HG02763 (cell line): ENCODE data around the gene SULT1A4.
"Not testable (repeated sequence)": the region's sequence is repeated elsewhere in the genome, so short reads cannot be mapped to it uniquely, and the experiment has no call there.

ENCODE experiments used
- ATAC-seq: cut with Tn5 transposase; IDR thresholded peaks from one replicate; pipeline ENCODE4 v1.9.1; 2021; ENCODE audit warnings: mild to moderate bottlenecking, moderate library complexity; ENCODE audit not compliant: unreplicated experiment

SULT1A4 gene

DNA sequence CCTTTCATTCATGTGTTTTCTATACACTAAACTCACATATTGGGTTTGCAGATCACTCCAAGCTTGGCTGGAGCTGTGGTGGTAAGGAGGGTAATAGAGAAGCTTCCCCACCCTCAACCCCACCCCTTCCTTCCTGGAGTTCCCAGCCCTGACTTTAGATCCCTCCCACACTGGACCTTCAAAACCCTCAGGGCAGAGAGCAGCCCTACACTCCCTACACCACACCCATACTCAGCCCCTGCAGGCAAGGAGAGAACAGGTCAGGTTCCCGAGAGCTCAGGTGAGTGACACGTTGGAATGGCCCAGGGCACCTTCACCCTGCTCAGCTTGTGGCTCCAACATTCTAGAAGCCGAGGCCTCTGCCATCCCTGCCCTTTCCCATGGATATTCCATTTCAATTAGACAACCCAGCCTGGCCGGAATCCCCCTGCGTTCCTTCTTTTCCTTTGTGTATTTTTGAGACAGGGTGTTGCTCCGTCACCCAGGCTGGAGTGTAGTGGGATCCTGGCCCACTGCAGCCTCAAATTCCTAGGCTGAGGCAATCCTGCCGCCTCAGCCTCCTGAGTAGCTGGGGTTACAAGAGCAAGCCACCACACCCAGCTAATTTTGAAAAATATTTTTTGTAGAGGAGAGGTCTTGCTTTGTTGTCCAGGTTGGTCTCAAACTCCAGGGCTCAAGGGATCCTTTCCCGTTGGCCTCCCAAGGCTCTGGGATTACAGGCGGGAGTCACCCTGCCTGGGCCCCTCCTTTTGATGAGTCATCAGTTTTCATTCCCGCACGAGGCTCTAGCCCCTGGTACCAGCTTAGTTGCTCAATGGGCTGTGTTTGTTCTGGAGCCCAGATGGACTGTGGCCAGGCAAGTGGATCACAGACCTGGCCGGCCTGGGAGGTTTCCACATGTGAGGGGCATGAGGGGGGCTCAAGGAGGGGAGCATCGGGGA, at the start of gene SULT1A4:
SULT1A4 (plus strand) TSS at position 208 of the 941 bp plus-strand sequence. CDS start 1,473 bp downstream, outside the sequence.
- ATAC-seq, result not testable (repeated sequence)

DNA sequence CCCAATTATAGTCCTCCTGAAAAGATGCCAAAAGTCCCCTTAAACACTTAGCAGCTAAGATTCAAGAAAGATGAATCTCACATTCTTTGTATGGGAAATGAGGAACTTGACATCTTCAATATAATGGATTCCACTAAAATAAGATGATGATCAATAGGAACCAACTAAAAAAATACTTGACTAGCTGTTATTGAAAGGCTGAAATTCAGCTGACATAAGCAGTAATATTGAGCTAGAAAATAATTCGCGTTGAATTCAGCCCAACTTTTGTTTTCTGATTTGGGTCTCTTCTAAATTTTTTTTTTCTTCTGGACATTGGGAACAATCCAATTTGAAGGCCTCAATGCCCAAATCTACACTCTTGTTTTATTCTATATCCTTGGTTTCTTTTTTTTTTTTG, 36.1 kb upstream of the SULT1A4 start:
- ATAC-seq, result not testable (repeated sequence)

DNA sequence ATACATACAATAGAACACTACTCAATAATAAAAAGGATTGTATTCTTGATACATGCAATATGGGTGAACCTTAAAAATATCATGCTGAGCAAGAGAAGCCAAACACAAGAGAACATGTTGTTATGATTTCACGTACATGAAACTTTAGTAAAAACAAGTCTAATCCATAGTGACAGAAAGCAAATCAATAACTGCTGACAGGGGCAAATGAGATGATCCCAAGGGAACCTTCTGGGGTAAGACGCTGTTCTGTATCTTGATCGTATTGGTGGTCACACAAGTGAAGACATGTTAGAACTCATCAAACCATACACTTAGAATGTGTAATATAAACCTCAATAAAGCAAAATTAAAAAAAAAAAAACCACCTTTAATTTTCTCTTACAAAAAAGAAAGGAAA, 34.3 kb upstream of the SULT1A4 start:
- not testable (repeated sequence) for ATAC-seq

DNA sequence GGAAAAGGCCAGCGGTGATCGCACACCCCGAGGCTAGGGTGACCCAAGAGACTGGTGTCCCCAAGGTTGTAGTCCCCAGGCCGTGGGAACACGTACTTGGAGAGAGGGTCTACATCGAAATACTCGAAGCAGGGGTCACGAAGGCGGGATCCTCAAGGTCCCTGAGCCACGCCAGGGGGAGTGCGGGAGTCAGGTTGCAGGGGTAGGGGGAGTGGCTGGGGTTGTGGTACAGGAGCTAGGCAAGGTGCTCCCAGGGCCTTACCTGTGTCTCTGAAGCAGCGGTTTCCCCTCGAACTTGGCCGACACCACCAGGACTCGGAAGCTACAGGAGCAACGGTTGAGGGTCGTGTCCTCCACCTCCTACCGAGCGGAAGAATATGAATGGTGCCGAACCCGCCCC, 6.0 kb upstream of the SULT1A4 start:
- peak; percentile 9 for ATAC-seq

DNA sequence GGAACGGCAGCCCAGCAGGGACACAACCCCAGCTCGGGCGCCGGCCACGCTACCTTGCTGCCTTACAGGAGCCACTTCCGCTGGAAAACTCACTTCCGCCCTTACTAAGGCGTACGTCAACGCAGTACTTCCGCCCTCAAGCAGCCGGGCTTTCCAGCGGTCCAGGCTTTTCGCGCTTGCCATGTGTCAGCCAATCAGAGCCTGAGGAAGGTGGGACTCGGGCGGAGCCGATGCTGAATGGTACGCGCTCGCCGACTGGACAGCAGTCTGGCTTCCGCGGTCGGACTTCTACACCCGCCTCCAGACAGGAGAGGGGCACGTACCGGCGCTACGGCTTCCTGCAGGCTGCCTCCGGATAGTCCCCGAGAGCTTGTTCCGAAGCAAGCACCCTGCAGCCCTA, 5.4 kb upstream of the SULT1A4 start, which contains the start of the genes BOLA2 and SLX1B:
BOLA2 (minus strand) TSS at position 83 of the 400 bp plus-strand sequence. CDS start 98 bp downstream, outside the sequence.
SLX1B (plus strand) TSS at position 265 of the 400 bp plus-strand sequence.
- peak; percentile 87 for ATAC-seq

DNA sequence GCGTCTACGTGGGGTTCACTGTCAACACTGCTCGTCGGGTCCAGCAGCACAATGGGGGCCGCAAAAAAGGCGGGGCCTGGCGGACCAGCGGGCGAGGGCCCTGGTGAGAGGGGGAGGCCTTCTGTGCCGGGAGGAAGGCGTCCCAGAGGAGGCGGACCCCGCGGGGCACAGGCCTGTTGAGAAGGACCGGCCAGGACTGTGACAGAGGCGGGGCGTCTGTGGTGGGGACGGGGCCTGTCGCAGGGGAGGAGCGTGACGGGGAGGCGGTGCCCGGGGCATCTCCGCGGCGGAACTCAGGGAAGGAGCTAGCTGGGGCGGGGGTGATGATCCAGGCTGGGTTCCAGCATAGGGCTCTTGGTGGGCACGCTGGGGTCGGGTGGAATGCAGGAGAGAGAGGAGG, 4.9 kb upstream of the SULT1A4 start:
- ATAC-seq, result peak; percentile 55

DNA sequence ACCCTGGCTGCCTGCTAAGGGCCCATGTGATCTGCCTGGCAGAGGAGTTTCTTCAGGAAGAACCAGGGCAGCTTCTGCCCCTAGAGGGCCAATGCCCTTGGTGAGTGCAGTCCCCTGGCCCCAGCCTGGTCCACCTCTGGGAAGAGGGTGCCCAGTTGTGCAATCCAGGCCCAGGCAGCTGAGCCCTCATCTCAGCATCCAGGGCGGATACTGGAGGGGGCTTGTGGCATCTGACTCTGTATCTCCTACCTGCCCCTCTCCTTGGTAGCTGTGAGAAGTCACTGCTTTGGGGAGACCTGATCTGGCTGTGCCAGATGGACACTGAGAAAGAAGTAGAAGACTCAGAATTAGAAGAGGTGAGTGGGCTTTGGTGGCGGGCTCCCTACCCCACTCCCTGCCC, 2.1 kb upstream of the SULT1A4 start:
- ATAC-seq, result not testable (repeated sequence)

DNA sequence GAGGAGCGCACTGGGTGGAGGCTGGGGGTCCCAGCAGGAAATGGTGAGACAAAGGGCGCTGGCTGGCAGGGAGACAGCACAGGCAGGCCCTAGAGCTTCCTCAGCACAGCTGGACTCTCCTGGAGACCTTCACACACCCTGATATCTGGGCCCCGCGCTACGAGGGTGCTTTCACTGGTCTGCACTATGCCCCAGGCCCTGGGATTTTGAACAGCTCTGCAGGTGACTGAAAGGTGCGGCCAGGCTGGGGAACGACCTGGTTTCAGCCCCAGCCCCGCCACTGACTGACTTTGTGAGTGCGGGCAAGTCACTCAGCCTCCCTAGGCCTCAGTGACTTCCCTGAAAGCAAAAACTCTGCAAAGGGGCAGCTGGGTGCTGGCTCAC, 926 bp downstream of the SULT1A4 start:
- ATAC-seq, result not testable (repeated sequence)

DNA sequence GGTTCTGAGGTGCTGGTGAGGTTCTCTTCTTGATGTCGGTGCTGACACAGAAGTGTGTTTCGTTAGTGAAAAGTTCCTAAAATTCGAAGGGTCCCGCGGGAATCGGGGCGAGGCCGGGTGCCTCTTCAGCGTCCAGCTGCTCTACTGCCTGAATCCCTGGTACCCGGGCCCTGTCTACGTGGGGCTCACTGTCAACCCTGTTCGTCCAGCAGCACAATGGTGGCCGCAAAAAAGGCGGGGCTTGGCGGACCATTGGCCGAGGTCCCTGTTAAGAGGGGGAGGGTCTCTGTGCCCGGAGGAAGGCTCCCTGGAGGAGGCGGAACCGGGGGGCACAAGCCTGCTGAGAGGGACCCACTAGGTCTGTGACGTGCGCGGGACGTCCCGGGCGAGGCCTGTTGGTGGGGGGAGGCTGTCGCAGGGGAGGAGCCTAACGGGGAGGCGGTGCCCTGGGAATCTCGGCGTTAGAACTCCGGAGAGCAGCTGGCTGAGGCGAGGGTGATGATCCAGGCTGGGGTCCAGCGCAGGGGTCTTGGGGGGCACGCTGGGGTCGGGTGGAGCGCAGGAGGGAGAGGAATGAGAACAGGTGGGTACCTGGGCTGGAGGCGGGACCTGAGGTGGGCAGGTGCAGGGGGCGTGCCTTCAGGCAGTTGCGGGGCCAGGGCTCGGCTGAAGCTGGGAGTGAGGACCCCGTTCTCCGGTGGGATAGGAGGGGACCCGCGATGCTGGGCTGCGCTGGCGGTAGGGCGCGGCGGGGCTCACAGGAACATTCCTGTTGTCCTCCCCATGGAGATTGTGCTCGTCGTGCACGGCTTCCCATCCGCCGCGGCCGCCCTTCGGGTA, 6.5 kb downstream of the SULT1A4 start:
- not testable (repeated sequence) for ATAC-seq

DNA sequence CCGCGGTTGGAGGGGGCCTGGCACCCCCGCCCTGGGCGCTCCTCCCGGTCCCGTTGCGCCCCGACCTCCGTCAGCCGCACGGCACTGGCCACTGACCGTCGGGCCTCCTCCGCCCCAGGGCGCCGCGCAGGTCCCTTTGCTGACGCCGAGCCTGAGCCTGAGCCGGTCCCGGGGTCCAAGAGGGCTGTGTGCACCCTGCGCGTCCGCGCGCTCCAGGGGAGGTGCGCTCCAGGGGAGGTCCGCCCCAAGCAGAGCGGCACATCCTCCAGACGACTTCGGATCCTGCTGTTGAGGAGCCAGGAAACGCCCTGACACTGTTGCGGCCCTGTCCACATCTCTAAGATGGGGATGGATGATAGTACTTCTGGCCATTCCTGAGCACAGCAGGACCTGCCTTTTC, 7.2 kb downstream of the SULT1A4 start:
- ATAC-seq, result not testable (repeated sequence)

DNA sequence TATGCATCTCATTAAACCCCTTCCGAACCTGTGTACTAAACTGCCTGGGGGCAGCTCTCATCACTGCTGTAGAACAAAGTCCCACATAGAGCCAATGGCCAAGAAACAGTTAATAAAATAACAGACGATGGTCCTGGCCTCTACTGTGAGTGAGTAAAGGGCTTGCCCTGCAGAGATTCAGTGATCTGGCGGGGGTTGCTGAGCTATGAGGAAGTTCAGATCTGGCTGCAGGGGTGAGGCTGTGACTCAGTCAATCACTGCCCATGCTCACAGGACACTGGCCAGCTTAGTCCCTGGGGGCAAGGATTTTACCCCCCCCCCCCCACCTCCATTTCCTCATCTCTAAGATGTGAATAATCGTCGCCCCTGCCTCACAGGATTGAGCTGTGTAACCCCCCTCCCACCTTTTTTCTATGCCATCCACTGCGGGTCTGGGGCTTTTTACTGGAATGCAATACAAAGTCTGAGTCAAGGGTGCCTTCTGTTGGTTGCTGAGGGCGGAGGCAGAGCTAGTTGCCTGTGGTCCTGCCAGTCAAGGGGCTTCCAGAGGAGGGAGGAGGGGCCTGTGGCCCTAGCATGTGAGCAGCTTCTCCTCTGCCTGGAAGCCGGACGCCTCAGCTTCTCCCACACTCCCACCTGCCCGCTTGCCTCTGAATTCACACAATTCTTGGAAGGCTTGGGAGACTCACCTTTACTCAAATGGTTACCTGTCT, 8.1 kb downstream of the SULT1A4 start:
- ATAC-seq, result not testable (repeated sequence)

DNA sequence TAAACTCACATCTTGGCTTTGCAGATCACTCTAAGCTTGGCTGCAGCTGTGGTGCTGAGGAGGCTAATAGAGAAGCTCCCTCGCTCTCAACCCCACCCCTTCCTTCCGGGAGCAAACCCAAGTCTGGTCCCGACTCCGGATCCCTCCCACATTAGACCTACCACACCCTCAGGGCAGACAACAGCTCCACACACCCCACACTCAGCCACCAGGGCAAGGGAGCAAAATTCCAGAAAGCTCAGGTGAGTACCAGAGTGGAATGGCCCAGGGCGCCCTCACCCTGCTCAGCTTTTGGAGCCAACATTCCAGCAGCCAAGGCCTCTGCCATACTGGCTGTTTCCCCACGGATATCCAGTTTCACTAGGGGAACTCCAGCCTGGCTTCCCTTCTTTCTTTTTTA, 9.9 kb downstream of the SULT1A4 start:
- not testable (repeated sequence) for ATAC-seq

DNA sequence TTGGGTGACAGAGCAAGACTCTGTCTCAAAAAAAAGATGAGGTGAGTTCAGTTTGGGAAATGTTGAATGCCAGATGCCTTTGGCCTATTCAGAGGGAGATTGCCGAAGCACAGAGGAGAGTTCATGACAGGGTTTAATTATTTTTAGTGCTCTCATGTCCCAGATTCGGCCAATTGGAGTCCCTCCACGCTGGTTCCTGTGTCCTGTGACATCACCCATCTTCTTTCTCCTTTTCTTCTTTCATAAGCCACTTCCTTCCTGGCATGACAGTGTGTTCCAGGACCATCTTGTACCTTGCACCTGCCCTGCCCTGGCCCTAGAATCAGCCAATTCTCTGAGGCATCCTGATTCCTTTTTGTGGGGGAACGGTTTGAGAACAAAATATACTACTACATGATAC, 12.4 kb downstream of the SULT1A4 start:
- not testable (repeated sequence) for ATAC-seq

DNA sequence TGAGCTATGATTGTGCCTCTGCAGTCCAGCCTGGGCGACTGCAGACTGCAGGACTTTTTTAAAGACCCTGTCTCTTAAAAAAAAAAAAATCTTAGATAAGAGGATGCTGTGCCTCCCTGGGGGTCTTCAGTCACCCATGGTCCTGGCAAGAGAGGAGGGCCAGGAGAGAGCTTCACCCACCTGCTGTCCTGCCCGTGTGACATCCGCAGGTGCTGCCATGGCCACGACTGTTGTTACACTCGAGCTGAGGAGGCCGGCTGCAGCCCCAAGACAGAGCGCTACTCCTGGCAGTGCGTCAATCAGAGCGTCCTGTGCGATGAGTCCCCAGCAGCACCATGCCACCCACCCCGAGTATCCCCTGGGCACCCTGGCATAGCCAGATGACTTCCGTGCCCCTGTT, 22.6 kb downstream of the SULT1A4 start:
- ATAC-seq, result not testable (repeated sequence)

DNA sequence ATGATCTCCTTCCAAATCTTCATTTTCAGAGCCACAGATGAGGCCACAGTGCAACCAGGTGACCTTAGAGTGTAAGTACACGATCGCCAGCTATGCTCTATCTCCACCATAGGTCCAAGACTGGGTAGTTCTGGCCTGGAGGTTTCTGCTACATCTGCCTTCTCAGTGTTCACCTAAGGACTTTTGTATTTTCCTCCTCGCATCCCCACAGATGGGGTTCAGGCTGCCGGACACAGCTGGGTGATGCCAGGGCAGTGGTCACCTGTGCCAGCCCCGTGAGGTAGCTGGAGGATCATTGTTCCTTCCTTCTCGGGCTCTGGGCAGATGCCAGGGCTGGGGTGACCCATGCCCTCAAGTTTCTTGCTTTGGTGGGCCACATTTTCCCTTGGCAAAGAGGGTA, 46.6 kb downstream of the SULT1A4 start, which contains the start of gene NPIPB12:
NPIPB12 (minus strand) TSS at position 101 of the 400 bp plus-strand sequence.
- not testable (repeated sequence) for ATAC-seq
